CD4-positive, alpha-beta memory T cell (primary cell): ENCODE data around the gene ZDBF2. TPM values are rescaled to one million over a fixed set of nuclear protein-coding genes. Genes with fewer than 3 reads are reported as not detected.

ENCODE experiments used
- CTCF ChIA-PET: fragments of 350-600 bp; sonication (Branson Sonifier 250); formaldehyde crosslinking; loops from one replicate; lab custom pipeline; 2021; ENCODE audit warnings: inconsistent platforms; ENCODE audit not compliant: partially characterized antibody; lab: Charles Lee
- POLR2A ChIA-PET: fragments of 350-600 bp; sonication (Branson Sonifier 250); formaldehyde crosslinking; loops from one replicate; lab custom pipeline; 2021; ENCODE audit not compliant: partially characterized antibody; lab: Charles Lee
- DNase-seq, 5 donors: peaks; one replicate each; pipeline versions ENCODE4 v3.0.0 to v3.0.0-alpha.2; 2020 to 2022; ENCODE audit warnings: mixed read lengths in 1 of 5
- H3K27ac ChIP-seq: one replicate; pipeline ENCODE4 v1.7.0; 2013; ENCODE audit warnings: low read depth, low read length
- H3K27me3 ChIP-seq: 2 replicates; pipeline ENCODE4 v1.7.0; 2013; ENCODE audit warnings: mild to moderate bottlenecking, low read length, moderate library complexity; ENCODE audit not compliant: insufficient read depth
- H3K36me3 ChIP-seq: 2 replicates; pipeline ENCODE4 v1.7.0; 2013; ENCODE audit warnings: mild to moderate bottlenecking, low read length, moderate library complexity; ENCODE audit not compliant: insufficient read depth
- H3K4me1 ChIP-seq: 2 replicates; pipeline ENCODE4 v1.7.0; 2013; ENCODE audit warnings: mild to moderate bottlenecking, low read length, moderate library complexity; ENCODE audit not compliant: insufficient read depth
- H3K4me3 ChIP-seq, 2 donors: one replicate each; pipeline ENCODE4 v1.7.0; 2013; ENCODE audit warnings: low read length in 2 of 2, mild to moderate bottlenecking in 1 of 2
- H3K9me3 ChIP-seq, 2 donors: one replicate each; pipeline ENCODE4 v1.7.0; 2013; ENCODE audit warnings: low read length in 2 of 2, control low read depth in 1 of 2; ENCODE audit not compliant: control insufficient read depth in 1 of 2
- H3K27ac Mint-ChIP-seq, 7 donors: one replicate each; pipeline ENCODE4 v1.8.0; 2020 to 2021; ENCODE audit warnings: mixed read lengths in 7 of 7, mild to moderate bottlenecking in 6 of 7, inconsistent platforms in 3 of 7, moderate library complexity in 3 of 7
- H3K27me3 Mint-ChIP-seq, 2 donors: one replicate each; pipeline ENCODE4 v1.8.0; 2020 to 2021; ENCODE audit warnings: mixed read lengths in 2 of 2
- H3K36me3 Mint-ChIP-seq, 2 donors: one replicate each; pipeline ENCODE4 v1.8.0; 2020 to 2021; ENCODE audit warnings: mixed read lengths in 2 of 2, inconsistent platforms in 1 of 2, mild to moderate bottlenecking in 1 of 2
- H3K4me1 Mint-ChIP-seq, 4 donors: one replicate each; pipeline ENCODE4 v1.8.0; 2020 to 2021; ENCODE audit warnings: mixed read lengths in 4 of 4, mild to moderate bottlenecking in 1 of 4
- H3K4me3 Mint-ChIP-seq, 8 donors: one replicate each; pipeline ENCODE4 v1.8.0; 2020 to 2021; ENCODE audit warnings: mixed read lengths in 8 of 8, mild to moderate bottlenecking in 7 of 8, moderate library complexity in 6 of 8, inconsistent platforms in 3 of 8
- H3K9me3 Mint-ChIP-seq, 8 donors: one replicate each; pipeline ENCODE4 v1.8.0; 2020 to 2021; ENCODE audit warnings: mixed read lengths in 8 of 8, mild to moderate bottlenecking in 5 of 8, inconsistent platforms in 3 of 8, moderate library complexity in 1 of 8
- intact Hi-C: fragments of 100-400 bp; cut with micrococcal nuclease; formaldehyde crosslinking; loops from one replicate; pipeline ENCODE4 v1.15.1; 2023
- polyA plus RNA-seq, 2 donors: library from polyadenylated mRNA; unstranded; fragments of 300-500 nt; fragmentation: Illumina TruSeq; gene quantifications; one replicate each; pipeline ENCODE4 v1.2.3, GENCODE V29; 2021
- total RNA-seq, 2 experiments: library from RNA; stranded (reverse); gene quantifications; one replicate each; pipeline ENCODE4 v1.2.3, GENCODE V29; 2021

The ZDBF2 gene
- total and polyA plus RNA-seq, 4 experiments from 2014 or later, result 3.3 to 21.4 (median 11.5) TPM

- Histone ChIP-seq H3K9me3 (no peaks in the 10 kb centered on the region), H3K4me1 (no peaks in the 10 kb centered on the region), H3K4me3 (no peak overlapping the region), H3K27ac (no peak overlapping the region), H3K27me3 (no peaks in the 10 kb centered on the region), H3K36me3 (no peaks in the 10 kb centered on the region)
- no peaks in the 10 kb centered on the region for H3K4me1 Mint-ChIP-seq
- no peak overlapping the region for H3K27ac Mint-ChIP-seq
- CTCF ChIA-PET, result no interaction called here
- H3K9me3 Mint-ChIP-seq, result peaks cover 0 to 5% (median 1%) of the 10 kb centered on the region in 8 donors
- H3K36me3 Mint-ChIP-seq, result no peaks in the 10 kb centered on the region
- H3K27me3 Mint-ChIP-seq, result no peaks in the 10 kb centered on the region
- no peak for DNase-seq
- intact Hi-C loops, result no loop called here
- POLR2A ChIA-PET, result no interaction called here
- no peak overlapping the region for H3K4me3 Mint-ChIP-seq
Measured at GRCh38 chr2:206361407-206362045, 87.1 kb downstream of the ZDBF2 start.

Other genes starting within 250 kb of the ZDBF2 start
- gene INO80D, start 188.5 kb upstream of the ZDBF2 start, total RNA-seq, result 10 to 100 TPM; 40.2 to 41.3 TPM
- gene INO80D, start 188.5 kb upstream of the ZDBF2 start, polyA plus RNA-seq, result 1 to 10 TPM; 8.1 to 10.0 TPM
- gene NDUFS1, start 115.2 kb upstream of the ZDBF2 start, total RNA-seq, result 10 to 100 TPM; 53.4 to 57.6 TPM
- 10 to 100 TPM; 32.1 to 52.2 TPM for gene NDUFS1, start 115.2 kb upstream of the ZDBF2 start, polyA plus RNA-seq
- 1,000 to 10,000 TPM in 1 of 2 experiments, 100 to 1,000 TPM in 1; 947 to 1,026 TPM for gene EEF1B2, start 114.8 kb upstream of the ZDBF2 start, total RNA-seq
- gene EEF1B2, start 114.8 kb upstream of the ZDBF2 start, polyA plus RNA-seq, result 1,000 to 10,000 TPM in 1 of 2 donors, 100 to 1,000 TPM in 1; 784 to 1,015 TPM
- gene ADAM23, start 168.9 kb downstream of the ZDBF2 start, total RNA-seq, result 10 to 100 TPM; 28.1 to 31.3 TPM
- gene ADAM23, start 168.9 kb downstream of the ZDBF2 start, polyA plus RNA-seq, result 1 to 10 TPM; 2.9 to 8.8 TPM